K562 (cell line): ENCODE data around the gene MGAT5. TPM values are rescaled to one million over a fixed set of nuclear protein-coding genes. Genes with fewer than 3 reads are reported as not detected.

ENCODE experiments used
- ATAC-seq: fragments of 200-7000 bp; cut with Tn5 transposase; 3 replicates; pipeline ENCODE4 v1.9.1; 2020; ENCODE audit warnings: moderate library complexity
- BruUV-seq: library from RNA; stranded (reverse); fragments of 400-500 nt; replicated peaks from 2 replicates; lab custom pipeline; 2021; lab: Mats Ljungman, UMichigan
- CTCF ChIA-PET: fragments of 300-600 bp; formaldehyde crosslinking; extraction: SDS; loops from one replicate; lab custom pipeline; 2021; ENCODE audit warnings: low intra/inter-chr PET ratio; lab: Yijun Ruan, JAX
- POLR2A ChIA-PET: fragments of 300-600, 350-650 bp; sonication (Branson Sonifier 250); formaldehyde crosslinking; extraction: SDS; loops from one replicate; lab custom pipeline; 2021; ENCODE audit warnings: antibody characterized with exemption, inconsistent platforms; lab: Yijun Ruan, JAX
- DNase-seq, 4 experiments: peaks; one replicate each; pipeline versions ENCODE4 v3.0.0 to v3.0.0-alpha.2; 2011 to 2018; ENCODE audit warnings: low spot score in 3 of 4, mixed read lengths in 3 of 4; ENCODE audit errors: extremely low read depth in 1 of 4
- FAIRE-seq: peaks from 2 replicates; lab custom pipeline; 2011; peaks lifted over from hg19 to GRCh38; lab: Jason Lieb, UNC
- H2AFZ ChIP-seq: 2 replicates; pipeline ENCODE4 v1.6.0; 2011; ENCODE audit warnings: low read depth, low read length, control low read depth, inconsistent platforms
- H3K27ac ChIP-seq: fragments of 200-600 bp; 3 replicates; pipeline ENCODE4 v1.8.0; 2011; ENCODE audit warnings: low read depth, mild to moderate bottlenecking, control low read depth, inconsistent platforms, low read length, moderate library complexity, mixed read lengths; ENCODE audit errors: extremely low read depth
- H3K27me3 ChIP-seq, 2 experiments: fragments of 300-600 bp in 1 of 2; 2 replicates in 1 of 2; 3 replicates in 1 of 2; pipeline versions ENCODE4 v1.6.0 to v1.8.0; 2011; ENCODE audit warnings: inconsistent platforms in 2 of 2, low read length in 2 of 2, mild to moderate bottlenecking in 1 of 2, mixed read lengths in 1 of 2, moderate library complexity in 1 of 2; ENCODE audit not compliant: control insufficient read depth in 2 of 2, insufficient read depth in 2 of 2
- H3K36me3 ChIP-seq: fragments of 300-600 bp; 3 replicates; pipeline ENCODE4 v1.8.0; 2011; ENCODE audit warnings: mild to moderate bottlenecking, low read length, inconsistent platforms; ENCODE audit not compliant: control insufficient read depth, insufficient read depth
- H3K4me1 ChIP-seq, 2 experiments: fragments of 200-600 bp in 1 of 2; replicated peaks in 1 of 2; 2 replicates in 1 of 2; 3 replicates in 1 of 2; pipeline versions ENCODE4 v1.5.1 to v1.8.0; 2011; ENCODE audit warnings: inconsistent platforms in 2 of 2, low read length in 2 of 2, mild to moderate bottlenecking in 1 of 2, mixed read lengths in 1 of 2, moderate library complexity in 1 of 2; ENCODE audit not compliant: control insufficient read depth in 2 of 2, insufficient read depth in 2 of 2
- H3K4me2 ChIP-seq: 2 replicates; pipeline ENCODE4 v1.6.1; 2011; ENCODE audit warnings: low read length, control low read depth, inconsistent platforms, mixed read lengths; ENCODE audit not compliant: insufficient read depth
- H3K4me3 ChIP-seq: fragments of 200-600 bp; sonication (generic), shearing (Covaris generic); 2 replicates; pipeline ENCODE4 v1.5.1; 2016; ENCODE audit warnings: control low read depth, inconsistent platforms
- H3K79me2 ChIP-seq: fragments of 200-600 bp; 3 replicates; pipeline ENCODE4 v1.8.0; 2011; ENCODE audit warnings: low read length, inconsistent platforms; ENCODE audit not compliant: control insufficient read depth, insufficient read depth
- H3K9ac ChIP-seq, 2 experiments: 2 replicates each; pipeline versions ENCODE4 v1.6.0 to v1.6.1; 2011; ENCODE audit warnings: low read depth in 2 of 2, low read length in 2 of 2, control low read depth in 1 of 2, inconsistent platforms in 1 of 2, mild to moderate bottlenecking in 1 of 2, mixed read lengths in 1 of 2; ENCODE audit not compliant: insufficient read depth in 1 of 2
- H3K9me1 ChIP-seq: one replicate; pipeline ENCODE4 v1.6.0; 2011; ENCODE audit warnings: inconsistent platforms, mild to moderate bottlenecking, low read length, moderate library complexity; ENCODE audit not compliant: control insufficient read depth, insufficient read depth
- H3K9me3 ChIP-seq: replicated peaks from 2 replicates; pipeline ENCODE4 v1.5.1; 2011; ENCODE audit warnings: low read depth, low read length, inconsistent platforms; ENCODE audit not compliant: control insufficient read depth, insufficient read depth
- H4K20me1 ChIP-seq: replicated peaks from 2 replicates; pipeline ENCODE4 v1.6.1; 2011; ENCODE audit warnings: low read length, inconsistent platforms, mixed read lengths; ENCODE audit not compliant: control insufficient read depth, insufficient read depth
- CC2D1A ChIP-seq: fragments of 450-650 bp; IDR thresholded peaks from 2 replicates; pipeline ENCODE4 v1.6.1; 2017; ENCODE audit warnings: mild to moderate bottlenecking
- CGGBP1 ChIP-seq: fragments of 250-450 bp; sonication (Bioruptor Pico); IDR thresholded peaks from 2 replicates; pipeline ENCODE4 v1.9.0; 2021; ENCODE audit warnings: mild to moderate bottlenecking
- CXXC5 ChIP-seq: fragments of 250-450 bp; sonication (Bioruptor Pico); IDR thresholded peaks from 2 replicates; pipeline ENCODE4 v1.8.0; 2022; ENCODE audit warnings: inconsistent platforms, mild to moderate bottlenecking, moderate library complexity
- FOXM1 ChIP-seq, 2 experiments: fragments of 450-650 bp in 1 of 2; sonication (generic) in 1 of 2; formaldehyde crosslinking in 1 of 2; IDR thresholded peaks; 2 replicates each; pipeline versions ENCODE4 v1.6.1 to v1.9.0; 2017 to 2022; ENCODE audit warnings: low read depth in 2 of 2, mild to moderate bottlenecking in 2 of 2, missing genetic modification reagents in 1 of 2, moderate library complexity in 1 of 2
- HDAC3 ChIP-seq: fragments of 450-650 bp; IDR thresholded peaks from 2 replicates; pipeline ENCODE4 v1.6.1; 2018; ENCODE audit warnings: borderline replicate concordance, mild to moderate bottlenecking, moderate library complexity; ENCODE audit not compliant: partially characterized antibody
- HDGF ChIP-seq: fragments of 450-650 bp; IDR thresholded peaks from 2 replicates; pipeline ENCODE4 v1.6.1; 2016
- IRF2 ChIP-seq: sonication (generic); formaldehyde crosslinking; IDR thresholded peaks from 2 replicates; pipeline ENCODE4 v1.8.1; 2022; ENCODE audit warnings: mild to moderate bottlenecking, missing genetic modification reagents
- MYNN ChIP-seq, 2 experiments: sonication (generic); formaldehyde crosslinking in 1 of 2; IDR thresholded peaks; 2 replicates each; pipeline versions ENCODE4 v1.5.0 to v1.6.1; 2016 to 2020; ENCODE audit warnings: antibody characterized with exemption in 1 of 2, missing genetic modification reagents in 1 of 2
- RBM39 ChIP-seq: fragments of 200-400 bp; formaldehyde crosslinking; optimal IDR thresholded peaks from 2 replicates; pipeline ENCODE3; 2018; ENCODE audit warnings: low read depth, low read length
- SRF ChIP-seq, 2 experiments: fragments of 250-450, 450-650 bp in 1 of 2; sonication (Bioruptor Pico) in 1 of 2; sonication (generic) in 1 of 2; formaldehyde crosslinking; IDR thresholded peaks; 2 replicates each; pipeline versions ENCODE4 v1.5.0 to v1.5.1; 2020 to 2022; ENCODE audit warnings: mild to moderate bottlenecking in 1 of 2, missing genetic modification reagents in 1 of 2
- TCF7 ChIP-seq: sonication (generic); IDR thresholded peaks from 2 replicates; pipeline ENCODE4 v1.6.1; 2016; ENCODE audit warnings: antibody characterized with exemption, borderline replicate concordance
- YBX1 ChIP-seq: fragments of 450-650 bp; IDR thresholded peaks from 2 replicates; pipeline ENCODE4 v1.7.1; 2016; ENCODE audit warnings: mild to moderate bottlenecking
- ZBTB43 ChIP-seq: sonication (generic); formaldehyde crosslinking; IDR thresholded peaks from 2 replicates; pipeline ENCODE4 v1.8.0; 2023; ENCODE audit warnings: mild to moderate bottlenecking, missing genetic modification reagents
- ZC3H11A ChIP-seq: IDR thresholded peaks from 2 replicates; pipeline ENCODE4 v1.6.1; 2012; ENCODE audit warnings: low read depth, low read length, improper control_type of control experiment
- ZNF586 ChIP-seq: fragments of 450-650 bp; formaldehyde crosslinking; conservative IDR thresholded peaks from 2 replicates; pipeline ENCODE4 v1.4.0; 2020; ENCODE audit warnings: mild to moderate bottlenecking, moderate library complexity
- ZNF644 ChIP-seq: fragments of 200-800 bp; sonication (Bioruptor generic); IDR thresholded peaks from 2 replicates; pipeline ENCODE4 v1.6.1; 2016; ENCODE audit warnings: low read depth, missing genetic modification characterization, missing compliant biosample characterization
- ZNF766 ChIP-seq: fragments of 200-800 bp; sonication (Bioruptor generic); conservative IDR thresholded peaks from 2 replicates; pipeline ENCODE4 v1.6.1; 2016; ENCODE audit warnings: missing genetic modification characterization, missing compliant biosample characterization
- WGBS: fragments of 100-300 bp; shearing (Covaris generic); methylation state at CpG from one replicate; pipeline ENCODE4 v1.1.6; 2016; ENCODE audit warnings: low coverage, mixed read lengths; ENCODE audit not compliant: insufficient coverage; ENCODE audit errors: missing lambda C conversion rate; 5-methylcytosine and 5-hydroxymethylcytosine counted together
- in situ Hi-C: fragments of 300-500 bp; cut with MboI; formaldehyde crosslinking; loops from 4 replicates; pipeline ENCODE4 v1.15.0; 2018; ENCODE audit warnings: inconsistent platforms, mixed read lengths
- intact Hi-C: fragments of 100-400 bp; cut with micrococcal nuclease; formaldehyde crosslinking; loops from 2 replicates; pipeline ENCODE4 v1.14.2; 2022
- polyA plus RNA-seq, 8 experiments: library from polyadenylated mRNA; depleted of rRNA in 4 of 8; stranded (reverse) in 5 of 8; unstranded in 3 of 8; fragments of >200 nt; fragmentation: Nextera tagmentation in 2 of 8; fragmentation: Illumina TruSeq in 1 of 8; extraction: Ambion mirVana in 2 of 8; extraction: Trizol in 1 of 8; gene quantifications; 2 replicates each; pipeline versions ENCODE4 v1.2.1 to v1.2.3, GENCODE V29; 2011 to 2014; ENCODE audit warnings: inconsistent platforms in 1 of 8, missing spikeins in 1 of 8
- total RNA-seq, 7 experiments: library from RNA; depleted of rRNA in 6 of 7; stranded (reverse); fragments of >200 nt in 6 of 7; fragmentation: Illumina TruSeq in 2 of 7; extraction: Trizol in 2 of 7; gene quantifications; 2 replicates each; pipeline versions ENCODE4 v1.2.1 to v1.2.3, GENCODE V29; 2011 to 2021; ENCODE audit warnings: low replicate concordance in 1 of 7

The MGAT5 gene
- total and polyA plus RNA-seq, 9 of the 15 experiments (the other 6 are each of a cell fraction or from before 2014, with no cell fraction given), result 1.6 to 18.6 (median 11.1) TPM

- no peak overlapping the region for H3K4me2 ChIP-seq
- intact Hi-C loops, result no loop called here
- H2AFZ ChIP-seq, result no peak overlapping the region
- no peaks in the 10 kb centered on the region for H3K9me1 ChIP-seq
- H3K9me3 ChIP-seq, result no peaks in the 10 kb centered on the region
- H3K9ac ChIP-seq, result no peak overlapping the region
- no TSS peak for BruUV-seq
- H4K20me1 ChIP-seq, result no peaks in the 10 kb centered on the region
- WGBS, result 45% methylated on average over 2 of the region's 2 CpGs
- no peaks in the 10 kb centered on the region for H3K36me3 ChIP-seq
- no peaks in the 10 kb centered on the region for H3K27me3 ChIP-seq
- ATAC-seq (no peak), FAIRE-seq (no peak), DNase-seq (no peak)
- H3K79me2 ChIP-seq, result no peaks in the 10 kb centered on the region
- TF ChIP-seq CXXC5 (CRISPR knock-in tag) (no peak), CC2D1A (no peak), HDAC3 (no peak), ZNF766 (CRISPR knock-in tag) (no peak), MYNN (IDR thresholded peaks at IDR 0.05) (no peak), MYNN (CRISPR knock-in tag; IDR thresholded peaks at IDR 0.05) (no peak), CGGBP1 (CRISPR knock-in tag) (no peak), HDGF (no peak), ZC3H11A (no peak), IRF2 (no peak), YBX1 (no peak), ZNF586 (no peak), FOXM1 (IDR thresholded peaks at IDR 0.05; ENCODE audit: low read depth) (no peak), FOXM1 (CRISPR knock-in tag; IDR thresholded peaks at IDR 0.05; ENCODE audit: low read depth) (no peak), ZBTB43 (CRISPR knock-in tag) (no peak), RBM39 (no peak), ZNF644 (tag) (no peak), SRF (CRISPR knock-in tag; IDR thresholded peaks at IDR 0.05) (no peak), TCF7 (no peak)
- no peak overlapping the region for H3K4me3 ChIP-seq
- H3K4me1 ChIP-seq, result no peaks in the 10 kb centered on the region
- in situ Hi-C loops, result no loop called here
- CTCF ChIA-PET, result no interaction called here
- H3K27ac ChIP-seq, result no peak overlapping the region
- POLR2A ChIA-PET, result interaction anchor here (0.7 kb wide), 2 partner anchors 30 to 44 kb away, joined by 4 read pairs; no protein-coding TSS in a partner anchor
Measured at GRCh38 chr2:134296301-134296700, 42.4 kb downstream of the MGAT5 start.
